Measurements from ENCODE around the gene FCF1.

Gene FCF1

GRCh38 chr14:74712499-74713394 is at the start of gene FCF1, which contains the start of gene AREL1 (continued):
- TF ChIP-seq ZNF639 (tag by site-specific recombination; IDR thresholded peaks at IDR 0.05), result peak; percentile 51; the same call in 1 of the 2 replicates
- TF ChIP-seq ZBTB8A (tag by site-specific recombination; IDR thresholded peaks at IDR 0.05), result peak; percentile 16; the same call in 1 of the 2 replicates
- TF ChIP-seq ZNF843 (tag by site-specific recombination; IDR thresholded peaks at IDR 0.05), result no peak

GRCh38 chr14:74663884-74664283 is 49.1 kb upstream of the FCF1 start:
- no peaks in the 10 kb centered on the region for H3K4me1 ChIP-seq (ENCODE audit: control insufficient read depth, insufficient read depth, low read length)
- POLR2A ChIA-PET, result no interaction called here
- no peaks in the 10 kb centered on the region for H3K9me3 ChIP-seq (ENCODE audit: control insufficient read depth, insufficient read depth, low read depth, low read length)
- H3K27ac ChIP-seq (ENCODE audit: extremely low read depth, low read depth, low read length), result no peak overlapping the region
- H3K4me3 ChIP-seq (ENCODE audit: low read depth, low read length), result no peak overlapping the region
- CTCF ChIA-PET, result interaction anchor here (0.6 kb wide), 1 partner anchor 14 kb away, joined by 4 read pairs; no protein-coding TSS in a partner anchor
- TF ChIP-seq ZNF311 (tag by site-specific recombination; IDR thresholded peaks at IDR 0.05; ENCODE audit: borderline replicate concordance) (no peak), SCRT2 (tag by site-specific recombination; IDR thresholded peaks at IDR 0.05) (no peak), ZNF530 (tag by site-specific recombination; IDR thresholded peaks at IDR 0.05; ENCODE audit: low read depth) (no peak), BCL11A (tag by site-specific recombination; IDR thresholded peaks at IDR 0.05; ENCODE audit: low read depth) (no peak), ZNF214 (tag by site-specific recombination; IDR thresholded peaks at IDR 0.05; ENCODE audit: borderline replicate concordance) (no peak), ZXDB (tag by site-specific recombination; IDR thresholded peaks at IDR 0.05) (no peak), ZNF362 (tag by site-specific recombination; IDR thresholded peaks at IDR 0.05) (no peak), ZNF302 (tag by site-specific recombination; IDR thresholded peaks at IDR 0.05; ENCODE audit: low read depth) (no peak), ZNF645 (tag by site-specific recombination; IDR thresholded peaks at IDR 0.05) (no peak), ZNF239 (tag by site-specific recombination; IDR thresholded peaks at IDR 0.05) (no peak), ZNF354C (tag by site-specific recombination; IDR thresholded peaks at IDR 0.05; ENCODE audit: borderline replicate concordance, low read depth) (no peak), ZNF2 (tag by site-specific recombination; IDR thresholded peaks at IDR 0.05) (no peak), KLF16 (tag by site-specific recombination; IDR thresholded peaks at IDR 0.05) (no peak), KLF8 (tag by site-specific recombination; IDR thresholded peaks at IDR 0.05) (no peak), ZNF777 (tag by site-specific recombination; IDR thresholded peaks at IDR 0.05; ENCODE audit: borderline replicate concordance) (no peak), ZNF416 (tag by site-specific recombination; IDR thresholded peaks at IDR 0.05) (no peak), ZNF341 (tag by site-specific recombination; IDR thresholded peaks at IDR 0.05; ENCODE audit: low read depth) (no peak)
- peaks cover 22 to 88% of the 10 kb centered on the region in 2 experiments for H3K36me3 ChIP-seq (ENCODE audit: control insufficient read depth in 2 of 2, insufficient read depth in 1 of 2, low read length in 2 of 2)

GRCh38 chr14:74664717-74665116 is 48.2 kb upstream of the FCF1 start:
- peaks cover 22 to 92% of the 10 kb centered on the region in 2 experiments for H3K36me3 ChIP-seq (ENCODE audit: control insufficient read depth in 2 of 2, insufficient read depth in 1 of 2, low read length in 2 of 2)
- no peak overlapping the region for H3K27ac ChIP-seq (ENCODE audit: extremely low read depth, low read depth, low read length)
- ChIA-PET CTCF (no interaction called here), POLR2A (no interaction called here)
- H3K4me1 ChIP-seq (ENCODE audit: control insufficient read depth, insufficient read depth, low read length), result no peaks in the 10 kb centered on the region
- no peaks in the 10 kb centered on the region for H3K9me3 ChIP-seq (ENCODE audit: control insufficient read depth, insufficient read depth, low read depth, low read length)
- no peak overlapping the region for H3K4me3 ChIP-seq (ENCODE audit: low read depth, low read length)
- TF ChIP-seq ZNF280C (tag by site-specific recombination; IDR thresholded peaks at IDR 0.05) (no peak), ZNF501 (tag by site-specific recombination; IDR thresholded peaks at IDR 0.05) (no peak), SALL2 (tag by site-specific recombination; IDR thresholded peaks at IDR 0.05; ENCODE audit: borderline replicate concordance) (no peak), ZNF146 (tag by site-specific recombination; IDR thresholded peaks at IDR 0.05) (no peak), ZNF571 (tag by site-specific recombination; IDR thresholded peaks at IDR 0.05) (no peak), ZNF202 (tag by site-specific recombination; IDR thresholded peaks at IDR 0.05; ENCODE audit: borderline replicate concordance) (no peak)
